H7 (cell line): ENCODE results near the gene S100A4. TPM values are rescaled to one million over a fixed set of nuclear protein-coding genes. Genes with fewer than 3 reads are reported as not detected.
A peak's percentile ranks its signal among the peaks of the same experiment; 100 is the strongest.
"Not testable (repeated sequence)": the region's sequence is repeated elsewhere in the genome, so short reads cannot be mapped to it uniquely, and the experiment has no call there.

Experiments used
- DNase-seq: peaks from one replicate; pipeline ENCODE4 v3.0.0; 2012
- H3K27me3 ChIP-seq: 2 replicates; pipeline ENCODE4 v1.6.0; 2011; ENCODE audit warnings: mild to moderate bottlenecking, low read length; ENCODE audit not compliant: control insufficient read depth, insufficient read depth
- H3K36me3 ChIP-seq: replicated peaks from 2 replicates; pipeline ENCODE4 v1.5.1; 2011; ENCODE audit warnings: low read length; ENCODE audit not compliant: control insufficient read depth, insufficient read depth
- H3K4me3 ChIP-seq: 2 replicates; pipeline ENCODE4 v1.5.1; 2011; ENCODE audit warnings: low read depth, mild to moderate bottlenecking, control low read depth, low read length, moderate library complexity; ENCODE audit not compliant: insufficient read depth
- total RNA-seq: library from RNA; depleted of rRNA; stranded (reverse); fragments of >200 nt; shearing (Covaris generic); gene quantifications from 2 replicates; pipeline ENCODE4 v1.2.3, GENCODE V29; 2014; rRNA removed

S100A4 gene
- total RNA-seq, result 17.3 and 18.0 TPM in 2 replicates

GRCh38 chr1:153545067-153546055 is at the start of gene S100A4:
TSS of gene S100A4 (minus strand) at chr1:153545806. CDS start at chr1:153544794, 1,012 bp downstream.
- Histone ChIP-seq H3K36me3 (no peaks in the 10 kb centered on the region), H3K27me3 (peaks cover 2% of the 10 kb centered on the region; the same call in 1 of the 2 replicates), H3K4me3 (peak within 1 kb of the TSS; percentile 11; the same call in 1 of the 2 replicates)
- DNase-seq, result peak; percentile 94

DNA sequence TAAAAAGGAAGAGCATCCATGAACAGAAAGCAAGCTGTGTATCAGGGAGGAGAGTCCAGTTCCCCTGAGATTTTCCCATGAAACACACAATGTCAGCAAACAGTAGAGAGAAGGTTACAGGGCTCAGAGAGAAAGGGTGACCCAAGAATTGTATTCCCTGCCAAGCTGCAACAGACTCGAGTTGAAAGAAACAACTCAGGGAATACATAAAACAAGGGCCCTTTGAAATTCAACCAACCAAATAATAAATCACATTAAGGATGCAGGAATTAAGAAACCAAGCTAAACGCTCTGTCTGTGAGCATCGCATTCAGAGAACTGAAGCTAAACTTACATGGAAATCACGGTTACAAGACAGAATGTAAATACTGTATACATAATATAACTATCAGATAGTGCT is 47.1 kb upstream of the S100A4 start:
- DNase-seq, result no peak
- H3K4me3 ChIP-seq, result no peak overlapping the region
- no peaks in the 10 kb centered on the region for H3K27me3 ChIP-seq
- no peaks in the 10 kb centered on the region for H3K36me3 ChIP-seq

GRCh38 chr1:153588482-153588881 is 42.9 kb upstream of the S100A4 start:
- H3K36me3 ChIP-seq, result no peaks in the 10 kb centered on the region
- no peak for DNase-seq
- H3K4me3 ChIP-seq, result no peak overlapping the region
- no peaks in the 10 kb centered on the region for H3K27me3 ChIP-seq

DNA sequence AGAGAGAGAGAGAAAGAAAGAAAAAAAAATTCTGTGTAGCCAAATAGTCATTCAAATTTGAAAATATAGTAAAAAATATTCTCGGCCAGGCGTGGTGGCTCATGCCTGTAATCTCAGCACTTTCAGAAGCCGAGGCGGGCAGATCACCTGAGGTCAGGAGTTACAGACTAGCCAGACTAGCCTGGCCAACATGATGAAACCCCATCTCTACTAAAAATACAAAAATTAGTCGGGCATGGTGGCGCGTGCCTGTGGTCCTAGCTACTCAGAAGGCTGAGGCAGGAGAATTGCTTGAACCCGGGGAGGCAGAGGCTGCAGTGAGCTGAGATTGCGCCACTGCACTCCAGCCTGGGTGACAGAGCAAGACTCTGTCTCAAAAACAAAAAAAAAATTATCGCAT is 42.4 kb upstream of the S100A4 start:
- H3K4me3 ChIP-seq, DNase-seq, H3K27me3 ChIP-seq, H3K36me3 ChIP-seq: not testable (repeated sequence)

- DNase-seq, result no peak
- Histone ChIP-seq H3K4me3 (no peak overlapping the region), H3K27me3 (no peaks in the 10 kb centered on the region), H3K36me3 (no peaks in the 10 kb centered on the region)
These were observed 41.7 kb upstream of the S100A4 start for GRCh38 chr1:153587314-153587713.

GRCh38 chr1:153586347-153586746 is 40.7 kb upstream of the S100A4 start:
- Histone ChIP-seq H3K27me3 (no peaks in the 10 kb centered on the region), H3K4me3 (no peak overlapping the region), H3K36me3 (no peaks in the 10 kb centered on the region)
- no peak for DNase-seq

DNA sequence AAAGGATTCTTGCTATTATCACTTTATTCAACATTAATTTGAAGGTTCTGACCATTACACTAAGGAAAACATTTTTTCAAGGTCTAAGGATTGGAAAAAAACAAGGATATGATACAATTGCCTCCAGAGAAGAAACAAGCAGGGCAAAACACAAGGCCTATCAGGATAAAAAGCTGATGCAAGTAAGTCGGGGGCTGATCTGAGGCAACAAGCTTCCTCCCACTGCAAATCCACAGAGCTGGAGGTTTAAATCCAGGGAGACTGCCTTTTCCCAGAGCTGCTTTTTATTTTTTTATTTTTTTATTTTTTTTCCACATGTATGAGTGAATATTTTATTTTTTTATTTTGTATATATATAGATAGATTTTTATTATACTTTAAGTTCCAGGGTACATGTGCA is 39.4 kb upstream of the S100A4 start:
- Histone ChIP-seq H3K36me3 (no peaks in the 10 kb centered on the region), H3K4me3 (no peak overlapping the region), H3K27me3 (no peaks in the 10 kb centered on the region)
- no peak for DNase-seq

DNA sequence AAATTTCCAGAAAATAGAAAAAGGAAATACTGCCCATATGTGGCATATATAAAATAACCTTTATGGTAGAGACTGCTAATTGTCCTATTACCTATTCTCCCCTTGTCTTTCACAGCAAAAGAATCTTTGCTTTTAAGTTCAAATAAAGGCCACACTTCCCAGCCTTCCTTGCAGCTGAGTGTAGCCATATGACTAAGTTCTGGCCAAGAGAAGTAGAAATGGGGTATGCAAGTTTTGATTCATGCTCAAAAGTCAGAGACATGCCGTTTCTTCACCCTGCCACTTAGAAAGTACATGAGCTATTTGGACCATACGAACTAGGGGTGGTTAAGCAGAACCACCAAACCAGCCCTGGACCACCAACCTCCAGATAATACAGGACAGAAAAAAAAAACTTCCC is 38.4 kb upstream of the S100A4 start:
- Histone ChIP-seq H3K4me3 (no peak overlapping the region), H3K36me3 (no peaks in the 10 kb centered on the region), H3K27me3 (no peaks in the 10 kb centered on the region)
- no peak for DNase-seq

GRCh38 chr1:153583514-153583913 is 37.9 kb upstream of the S100A4 start:
- H3K4me3 ChIP-seq, H3K36me3 ChIP-seq, H3K27me3 ChIP-seq, DNase-seq: not testable (repeated sequence)

- not testable (repeated sequence) for H3K4me3 ChIP-seq, DNase-seq, H3K36me3 ChIP-seq, H3K27me3 ChIP-seq
These were observed 37.2 kb upstream of the S100A4 start for GRCh38 chr1:153582836-153583235.

DNA sequence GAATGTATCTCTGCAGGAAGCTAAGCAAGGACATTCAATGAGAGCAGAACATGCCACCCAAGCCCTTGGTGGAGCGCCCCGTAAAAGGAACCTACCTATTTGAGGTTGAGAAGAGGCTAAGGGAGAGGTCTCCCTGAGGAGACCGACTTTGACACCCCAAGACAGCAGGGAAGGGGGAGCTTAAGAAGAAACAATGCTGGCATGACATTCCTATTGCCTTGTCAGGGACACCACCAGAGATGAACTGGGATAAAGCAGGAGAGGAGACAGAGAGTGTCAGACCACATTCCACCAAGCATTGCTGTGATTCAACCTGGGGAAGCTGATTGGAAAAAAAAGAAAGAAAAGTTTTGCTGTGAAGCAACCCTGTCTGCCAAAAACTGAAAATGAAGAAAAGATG is 33.3 kb upstream of the S100A4 start:
- H3K4me3 ChIP-seq, result no peak overlapping the region
- no peaks in the 10 kb centered on the region for H3K36me3 ChIP-seq
- H3K27me3 ChIP-seq, result no peaks in the 10 kb centered on the region
- no peak for DNase-seq

GRCh38 chr1:153578490-153578889 is 32.9 kb upstream of the S100A4 start:
- H3K36me3 ChIP-seq, result no peaks in the 10 kb centered on the region
- no peak overlapping the region for H3K4me3 ChIP-seq
- H3K27me3 ChIP-seq, result no peaks in the 10 kb centered on the region
- DNase-seq, result no peak

GRCh38 chr1:153577624-153578051 is 32.0 kb upstream of the S100A4 start:
- no peaks in the 10 kb centered on the region for H3K27me3 ChIP-seq
- DNase-seq, result no peak

GRCh38 chr1:153577138-153577537 is 31.5 kb upstream of the S100A4 start:
- Histone ChIP-seq H3K4me3 (no peak overlapping the region), H3K27me3 (no peaks in the 10 kb centered on the region), H3K36me3 (no peaks in the 10 kb centered on the region)
- no peak for DNase-seq

More at GRCh38 chr1:153577624-153578051, 32.0 kb upstream of the S100A4 start:
- Histone ChIP-seq H3K4me3 (no peak overlapping the region), H3K36me3 (no peaks in the 10 kb centered on the region)

DNA sequence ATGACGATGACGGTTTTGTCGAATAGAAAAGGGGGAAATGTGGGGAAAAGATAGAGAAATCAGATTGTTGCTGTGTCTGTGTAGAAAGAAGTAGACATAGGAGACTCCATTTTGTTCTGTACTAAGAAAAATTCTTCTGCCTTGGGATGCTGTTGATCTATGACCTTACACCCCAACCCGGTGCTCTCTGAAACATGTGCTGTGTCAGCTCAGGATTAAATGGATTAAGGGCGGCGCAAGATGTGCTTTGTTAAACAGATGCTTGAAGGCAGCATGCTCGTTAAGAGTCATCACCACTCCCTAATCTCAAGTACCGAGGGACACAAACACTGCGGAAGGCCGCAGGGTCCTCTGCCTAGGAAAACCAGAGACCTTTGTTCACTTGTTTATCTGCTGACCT is 29.9 kb upstream of the S100A4 start:
- H3K4me3 ChIP-seq, DNase-seq, H3K36me3 ChIP-seq, H3K27me3 ChIP-seq: not testable (repeated sequence)
